Fibroblast of mammary gland (primary cell): ENCODE data around the gene RGS19.

Experiments
- DNase-seq: peaks from one replicate; pipeline ENCODE4 v3.0.0-alpha.2; 2010; ENCODE audit warnings: low read depth
- H3K4me3 ChIP-seq: 2 replicates; pipeline ENCODE4 v1.5.1; 2011; ENCODE audit warnings: low read depth, mild to moderate bottlenecking, low read length, moderate library complexity; ENCODE audit not compliant: control insufficient read depth
- TF ChIP-seq, protein P1 (sequence below): conservative IDR thresholded peaks from 2 replicates; pipeline ENCODE4 v1.5.1; 2011; ENCODE audit warnings: low read depth, low read length, inconsistent platforms; ENCODE audit not compliant: control insufficient read depth, insufficient read depth

RGS19 gene

DNA sequence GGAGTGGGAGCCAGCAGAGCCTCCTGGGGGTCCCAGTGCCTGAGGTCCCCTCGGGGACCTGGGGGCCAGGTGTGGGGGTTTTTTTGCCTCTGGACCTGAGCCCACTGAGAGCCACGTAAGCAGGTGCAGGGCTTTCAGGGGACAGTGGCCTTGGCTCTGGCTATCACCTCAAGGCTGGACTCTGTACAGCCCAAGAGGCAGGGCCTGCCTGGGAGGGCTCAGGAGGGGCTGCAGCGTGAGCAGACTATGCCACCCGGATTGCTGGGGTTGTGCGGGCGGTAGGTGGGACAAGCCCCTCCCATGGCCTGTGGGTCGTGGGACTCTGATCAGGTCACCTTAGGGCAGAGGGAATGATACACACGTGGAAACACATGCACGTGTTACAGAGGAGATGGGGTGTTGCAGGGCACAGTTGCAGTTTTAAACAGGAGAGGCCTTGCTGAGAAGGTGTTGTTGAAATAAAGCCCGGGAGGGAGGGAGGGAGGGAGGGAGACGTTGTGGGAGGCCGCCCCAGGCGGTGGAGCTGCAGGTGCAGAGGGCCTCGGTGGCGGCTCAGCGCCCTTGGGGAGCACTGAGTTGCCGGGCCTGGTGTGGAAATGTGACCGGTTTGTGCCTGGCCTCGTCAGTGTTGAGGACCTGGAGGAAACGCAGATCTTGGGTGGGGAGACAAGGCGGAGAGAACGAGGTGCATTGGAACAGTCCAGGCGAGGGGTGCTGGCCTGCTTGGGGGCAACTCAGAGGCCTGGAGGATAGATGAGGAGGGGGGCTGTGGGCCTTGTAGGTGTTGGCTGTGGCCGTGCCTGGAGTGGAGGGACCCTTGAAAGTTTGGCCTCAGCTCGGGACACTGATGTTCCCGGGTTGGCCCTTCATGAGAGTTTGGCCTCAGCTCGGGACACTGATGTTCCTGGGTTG lies 14.0 kb downstream of the RGS19 start:
- DNase-seq: no peak
- H3K4me3 ChIP-seq: no peak overlapping the region
- TF ChIP-seq, protein P1, sequence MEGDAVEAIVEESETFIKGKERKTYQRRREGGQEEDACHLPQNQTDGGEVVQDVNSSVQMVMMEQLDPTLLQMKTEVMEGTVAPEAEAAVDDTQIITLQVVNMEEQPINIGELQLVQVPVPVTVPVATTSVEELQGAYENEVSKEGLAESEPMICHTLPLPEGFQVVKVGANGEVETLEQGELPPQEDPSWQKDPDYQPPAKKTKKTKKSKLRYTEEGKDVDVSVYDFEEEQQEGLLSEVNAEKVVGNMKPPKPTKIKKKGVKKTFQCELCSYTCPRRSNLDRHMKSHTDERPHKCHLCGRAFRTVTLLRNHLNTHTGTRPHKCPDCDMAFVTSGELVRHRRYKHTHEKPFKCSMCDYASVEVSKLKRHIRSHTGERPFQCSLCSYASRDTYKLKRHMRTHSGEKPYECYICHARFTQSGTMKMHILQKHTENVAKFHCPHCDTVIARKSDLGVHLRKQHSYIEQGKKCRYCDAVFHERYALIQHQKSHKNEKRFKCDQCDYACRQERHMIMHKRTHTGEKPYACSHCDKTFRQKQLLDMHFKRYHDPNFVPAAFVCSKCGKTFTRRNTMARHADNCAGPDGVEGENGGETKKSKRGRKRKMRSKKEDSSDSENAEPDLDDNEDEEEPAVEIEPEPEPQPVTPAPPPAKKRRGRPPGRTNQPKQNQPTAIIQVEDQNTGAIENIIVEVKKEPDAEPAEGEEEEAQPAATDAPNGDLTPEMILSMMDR: no peak

DNA sequence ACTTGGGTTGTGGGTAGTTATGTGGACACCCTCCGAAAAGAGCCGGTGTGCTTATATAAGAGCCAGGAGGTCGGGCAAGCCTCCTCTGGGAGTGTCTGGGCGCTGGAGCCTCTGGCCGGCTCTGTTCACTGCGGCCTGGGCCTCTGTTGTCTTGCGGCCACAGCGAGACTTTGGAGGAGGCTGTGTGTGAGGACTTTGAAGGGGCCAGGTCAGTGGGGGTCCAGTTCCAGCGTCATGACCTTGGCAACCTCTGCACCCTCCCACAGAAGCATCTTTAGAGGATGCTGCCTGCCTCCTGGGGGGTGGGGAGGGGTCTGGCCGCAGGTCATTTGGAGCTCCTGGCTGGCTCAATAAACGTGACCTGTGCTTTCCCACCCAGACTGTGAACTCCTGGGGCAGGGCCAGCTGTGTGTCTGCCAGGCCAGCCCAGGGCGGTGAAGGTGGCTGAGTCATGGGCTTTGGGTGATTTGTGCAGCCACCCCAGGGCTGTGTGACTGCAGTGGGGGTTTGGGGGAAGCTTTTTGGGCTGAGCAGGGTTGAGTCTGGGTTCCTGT lies 15.1 kb downstream of the RGS19 start:
- TF ChIP-seq, protein P1: no peak
- peak overlapping the region; percentile 75 for H3K4me3 ChIP-seq
- peak; percentile 71 for DNase-seq

DNA sequence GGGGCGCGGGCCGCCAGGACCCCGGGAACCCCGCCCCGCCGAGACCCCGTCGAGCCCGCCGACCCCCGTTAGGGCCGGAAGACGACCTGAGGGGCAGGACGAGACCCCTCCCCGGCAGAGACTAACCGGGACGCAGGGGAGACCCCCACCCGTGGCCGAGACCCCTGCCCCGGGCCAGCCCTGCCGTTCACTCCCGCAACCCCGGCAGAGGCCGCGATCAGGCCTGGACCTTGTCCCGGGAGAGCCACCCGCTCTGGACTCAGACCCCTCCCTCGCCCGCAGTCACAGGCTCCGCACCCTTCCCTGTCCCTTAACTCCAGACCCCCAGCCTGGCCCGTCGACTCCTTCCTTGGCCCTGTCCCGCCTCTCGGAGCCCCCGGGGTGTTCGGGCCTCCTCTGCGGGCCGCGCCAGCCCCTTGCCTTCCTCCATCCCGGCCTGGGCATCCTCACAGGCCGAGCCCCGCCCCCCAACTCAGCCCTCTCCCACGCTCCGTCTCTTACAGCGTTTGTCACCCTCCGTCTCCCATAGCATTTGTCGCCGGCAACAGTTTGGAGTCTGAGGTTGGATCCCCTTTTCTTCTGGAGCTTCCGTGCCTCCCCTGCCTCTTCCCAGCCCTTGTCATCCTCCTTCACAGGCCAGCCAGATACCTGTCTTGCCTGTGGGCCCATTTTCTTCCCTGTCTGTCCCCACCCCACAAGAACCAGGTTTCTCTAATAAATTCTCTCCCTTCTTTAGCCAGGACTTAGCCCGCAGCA lies 15.8 kb downstream of the RGS19 start:
- DNase-seq: no peak
- TF ChIP-seq, protein P1: no peak
- peak overlapping the region; percentile 75 for H3K4me3 ChIP-seq

DNA sequence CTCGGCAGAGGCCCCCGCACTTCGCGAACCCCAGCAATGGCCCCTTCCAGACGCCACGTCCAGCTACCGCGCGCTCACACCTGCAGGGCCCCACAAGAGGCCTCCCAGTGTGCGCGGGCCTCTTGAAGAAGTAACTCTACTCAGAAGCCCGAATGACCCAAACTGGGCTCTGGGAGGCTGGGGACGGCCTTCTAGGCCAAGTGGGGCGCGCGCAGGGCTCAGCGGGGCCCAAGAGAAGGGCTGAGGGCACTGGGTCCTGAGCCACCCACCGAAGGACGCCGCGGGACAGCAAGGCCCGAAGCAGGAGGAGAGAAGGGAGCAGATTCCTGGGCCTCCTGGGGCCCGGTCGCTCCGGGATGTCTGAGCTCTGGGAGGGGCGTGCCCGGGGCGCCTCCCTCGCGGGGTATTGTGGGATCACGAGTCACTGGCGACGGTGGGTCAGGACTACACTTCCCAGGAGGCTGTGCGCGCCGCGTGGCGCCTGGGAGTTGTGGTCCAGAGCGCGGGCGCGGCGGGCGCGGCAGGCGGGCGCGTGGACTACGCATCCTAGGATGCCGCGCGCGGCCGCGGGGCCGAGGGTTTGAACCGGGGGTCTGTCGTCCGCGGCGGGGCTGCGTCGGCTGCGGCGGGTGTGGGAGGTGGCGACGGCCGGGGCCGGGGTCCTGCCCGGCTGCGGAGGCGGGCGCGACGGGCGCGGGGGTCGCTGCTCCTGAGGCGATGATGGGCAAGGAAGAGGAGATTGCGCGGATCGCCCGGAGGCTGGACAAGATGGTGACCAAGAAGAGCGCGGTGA lies 16.5 kb downstream of the RGS19 start, which contains the start of gene TCEA2:
TSS of gene TCEA2 (plus strand) at position 603 of the 793 bp plus-strand sequence. CDS start at position 718, 115 bp downstream.
- TF ChIP-seq, protein P1: no peak
- peak within 1 kb of the TSS; percentile 75 for H3K4me3 ChIP-seq
- DNase-seq: peak; percentile 95

DNA sequence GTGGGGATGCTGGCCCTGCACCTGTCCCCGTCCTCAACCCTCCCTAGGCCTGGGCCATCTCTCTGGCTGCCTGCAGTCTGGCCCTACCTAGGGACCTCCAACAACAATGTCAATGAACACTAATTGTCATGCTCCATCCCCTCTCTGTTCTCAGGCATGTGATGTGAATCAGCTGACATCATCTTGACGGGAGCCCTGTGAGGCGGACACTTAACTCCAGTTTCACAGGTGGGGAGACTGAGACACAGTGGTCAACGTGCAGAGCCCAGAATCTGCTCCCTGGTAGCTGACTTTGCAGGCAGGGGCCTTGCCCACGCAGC lies 17.1 kb downstream of the RGS19 start:
- H3K4me3 ChIP-seq: peak overlapping the region; percentile 75
- no peak for DNase-seq
- TF ChIP-seq, protein P1: no peak

DNA sequence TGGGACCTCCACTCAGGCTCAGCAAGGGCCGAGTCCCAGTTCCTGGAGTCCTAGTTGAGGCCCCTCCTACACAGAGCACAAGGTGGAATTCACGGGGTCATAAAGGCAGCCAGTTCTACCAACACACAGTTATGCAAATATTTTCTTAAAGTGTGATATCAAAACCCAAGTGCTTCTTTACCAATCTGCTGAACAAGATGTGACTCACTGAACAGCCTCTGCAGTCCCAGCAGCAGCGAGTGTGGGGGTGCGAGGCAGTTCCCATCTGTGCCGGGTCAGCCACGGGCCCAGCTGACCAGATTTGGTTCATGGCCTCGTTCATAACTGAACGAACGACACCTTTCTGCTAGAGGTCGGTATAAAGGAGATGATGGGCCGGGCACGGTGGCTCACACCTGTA lies 20.8 kb downstream of the RGS19 start:
- DNase-seq: no peak
- no peak overlapping the region for H3K4me3 ChIP-seq
- TF ChIP-seq, protein P1: no peak
